Measurements from ENCODE around the gene PKN2.

Gene PKN2

GRCh38 chr1:88722492-88722891 is 38.4 kb downstream of the PKN2 start:
- TF ChIP-seq CTCF (conservative IDR thresholded peaks at IDR 0.05; ENCODE audit: low read depth, low read length), result no peak
- no peak for DNase-seq (ENCODE audit: low read depth)
- no peak overlapping the region for H3K4me3 ChIP-seq (ENCODE audit: low read length)

GRCh38 chr1:88726697-88727096 is 42.6 kb downstream of the PKN2 start:
- TF ChIP-seq CTCF (conservative IDR thresholded peaks at IDR 0.05; ENCODE audit: low read depth, low read length), result no peak
- no peak for DNase-seq (ENCODE audit: low read depth)
- no peak overlapping the region for H3K4me3 ChIP-seq (ENCODE audit: low read length)

- no peak for DNase-seq (ENCODE audit: low read depth)
- no peak overlapping the region for H3K4me3 ChIP-seq (ENCODE audit: low read length)
- TF ChIP-seq CTCF (conservative IDR thresholded peaks at IDR 0.05; ENCODE audit: low read depth, low read length), result no peak
Measured at GRCh38 chr1:88727205-88727604, 43.1 kb downstream of the PKN2 start.

- no peak for DNase-seq (ENCODE audit: low read depth)
- no peak for TF ChIP-seq CTCF (conservative IDR thresholded peaks at IDR 0.05; ENCODE audit: low read depth, low read length)
- no peak overlapping the region for H3K4me3 ChIP-seq (ENCODE audit: low read length)
Measured at GRCh38 chr1:88729297-88729696, 45.2 kb downstream of the PKN2 start.

- no peak for TF ChIP-seq CTCF (conservative IDR thresholded peaks at IDR 0.05; ENCODE audit: low read depth, low read length)
- no peak for DNase-seq (ENCODE audit: low read depth)
- no peak overlapping the region for H3K4me3 ChIP-seq (ENCODE audit: low read length)
Measured at GRCh38 chr1:88730132-88730675, 46.1 kb downstream of the PKN2 start.

- no peak for TF ChIP-seq CTCF (conservative IDR thresholded peaks at IDR 0.05; ENCODE audit: low read depth, low read length)
- no peak overlapping the region for H3K4me3 ChIP-seq (ENCODE audit: low read length)
- no peak for DNase-seq (ENCODE audit: low read depth)
Measured at GRCh38 chr1:88730995-88731394, 46.9 kb downstream of the PKN2 start.

- TF ChIP-seq CTCF (conservative IDR thresholded peaks at IDR 0.05; ENCODE audit: low read depth, low read length), result no peak
- no peak overlapping the region for H3K4me3 ChIP-seq (ENCODE audit: low read length)
- DNase-seq (ENCODE audit: low read depth), result peak; percentile 11
Measured at GRCh38 chr1:88731475-88732269, 47.6 kb downstream of the PKN2 start.

Measured in retinal pigment epithelial cell (primary cell).